Occipital lobe (tissue), 2 donors: Measurements from ENCODE around the gene SPOCK2. TPM values are rescaled to one million over a fixed set of nuclear protein-coding genes. Genes with fewer than 3 reads are reported as not detected.
"Not testable (repeated sequence)": the region's sequence is repeated elsewhere in the genome, so short reads cannot be mapped to it uniquely, and the experiment has no call there.

Experiments used
- DNase-seq: peaks from one replicate; lab custom pipeline; 2025; lab: John Stamatoyannopoulos, UW
- total RNA-seq: library from RNA; depleted of rRNA; stranded (reverse); fragments of >200 nt; gene quantifications from one replicate; pipeline ENCODE4 v1.2.3, GENCODE V29; 2014

The SPOCK2 gene
- total RNA-seq, 1 donor from 2014 or later, result 25.1 TPM

DNA sequence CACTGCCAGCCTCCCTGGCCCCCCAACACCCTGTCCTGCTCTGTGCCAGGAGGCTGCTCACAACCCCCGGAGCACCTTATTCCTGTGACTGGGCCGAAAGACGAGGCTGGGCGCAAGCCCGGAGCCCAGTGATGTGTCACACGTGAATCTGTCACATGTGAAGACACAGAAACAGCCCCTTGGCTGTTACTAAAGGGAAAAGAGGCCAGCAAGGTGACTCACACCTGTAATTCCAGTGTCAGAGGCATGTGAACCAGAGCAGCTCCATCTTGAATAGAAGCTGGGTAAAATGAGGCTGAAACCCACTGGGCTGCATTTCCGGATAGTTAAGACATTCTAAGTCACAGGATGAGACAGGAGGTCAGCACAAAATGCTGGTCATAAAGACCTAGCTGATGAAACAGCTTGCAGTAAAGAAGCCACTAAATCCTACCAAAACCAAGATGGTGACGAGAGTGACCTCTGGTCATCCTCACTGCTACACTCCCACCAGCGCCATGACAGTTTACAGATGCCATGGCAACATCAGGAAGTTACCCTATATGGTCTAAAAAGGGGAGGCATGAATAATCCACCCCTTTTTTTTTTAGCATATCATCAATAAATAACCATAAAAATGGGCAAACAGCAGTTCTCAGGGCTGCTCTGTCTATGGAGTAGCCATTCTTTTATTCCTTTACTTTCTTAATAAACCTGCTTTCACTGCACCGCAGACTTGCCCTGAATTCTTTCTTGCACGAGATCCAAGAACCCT, 55.8 kb downstream of the SPOCK2 start:
- not testable (repeated sequence) for DNase-seq

DNA sequence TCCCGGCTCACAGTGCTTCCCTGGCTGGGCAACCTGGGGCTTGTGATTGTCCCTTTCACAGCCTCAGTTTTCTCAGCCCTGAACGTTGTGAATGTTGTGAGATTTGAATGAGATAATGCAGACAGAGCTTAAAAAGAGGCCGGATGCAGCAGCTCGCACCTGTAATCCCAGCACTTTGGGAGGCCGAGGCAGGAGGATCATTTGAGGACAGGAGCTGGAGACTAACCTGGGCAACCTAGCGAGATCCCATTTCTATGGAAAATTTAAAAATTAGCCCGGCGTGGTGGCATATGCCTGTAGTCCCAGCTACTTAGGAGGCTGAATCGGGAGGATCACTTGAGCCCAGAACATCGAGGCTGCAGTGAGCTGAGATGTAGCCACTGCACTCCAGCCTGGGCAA, 56.6 kb downstream of the SPOCK2 start:
- no peak for DNase-seq

DNA sequence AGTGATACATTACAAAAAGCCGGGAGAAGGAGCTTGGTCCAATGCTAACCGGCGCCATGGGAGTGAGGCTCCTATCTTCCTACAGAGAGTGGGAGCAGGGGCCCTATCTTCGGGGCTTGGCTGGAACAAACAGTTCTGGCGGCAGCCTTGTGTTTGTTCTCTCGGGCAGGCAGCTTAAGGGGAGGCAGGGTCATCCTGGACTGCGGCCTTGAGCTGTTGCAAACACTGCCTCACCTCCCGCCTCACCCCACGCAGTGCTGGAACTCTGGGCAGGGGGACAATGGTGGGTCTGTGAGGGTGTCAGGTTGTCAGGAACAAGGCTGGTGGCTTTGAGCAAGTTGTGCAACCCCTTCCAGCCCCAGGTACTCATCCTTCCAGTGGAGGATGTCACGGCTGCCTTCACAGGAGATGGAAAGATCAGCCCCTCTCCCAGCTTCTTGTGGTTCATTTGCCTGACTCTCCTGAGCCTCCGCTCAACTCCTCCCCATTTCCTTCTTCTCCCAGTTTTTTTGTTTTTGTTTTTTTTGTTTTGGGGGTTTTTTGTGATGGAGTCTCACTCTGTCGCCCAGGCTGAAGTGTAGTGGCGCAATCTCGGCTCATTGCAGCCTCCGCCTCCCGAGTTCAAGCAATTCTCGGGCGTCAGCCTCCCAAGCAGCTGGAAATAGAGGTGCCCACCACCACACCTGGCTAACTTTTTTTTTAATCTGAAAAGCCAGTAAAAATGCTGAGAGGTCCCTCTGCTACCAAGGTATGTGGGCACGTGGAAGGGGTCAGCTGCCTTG, 57.4 kb downstream of the SPOCK2 start:
- no peak for DNase-seq

DNA sequence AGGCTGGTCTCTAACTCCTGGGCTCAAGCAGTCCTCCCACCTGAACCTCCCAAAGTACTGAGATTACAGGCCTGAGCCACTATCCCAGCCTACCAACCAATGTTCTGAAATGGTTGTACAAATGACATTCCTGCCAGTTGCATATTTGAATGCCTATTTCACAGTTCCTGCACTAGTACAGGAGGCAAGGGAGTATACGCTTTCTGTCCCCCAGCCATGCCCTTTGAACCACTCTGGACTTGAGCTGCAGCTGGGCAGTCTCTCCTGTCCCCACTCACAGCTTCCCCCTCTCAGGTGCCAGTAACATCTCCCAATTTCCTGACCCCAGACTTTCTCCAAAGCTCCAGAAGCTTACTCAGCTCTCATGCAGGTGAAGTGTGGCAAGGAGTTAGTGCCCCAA, 58.9 kb downstream of the SPOCK2 start:
- DNase-seq, result no peak

DNA sequence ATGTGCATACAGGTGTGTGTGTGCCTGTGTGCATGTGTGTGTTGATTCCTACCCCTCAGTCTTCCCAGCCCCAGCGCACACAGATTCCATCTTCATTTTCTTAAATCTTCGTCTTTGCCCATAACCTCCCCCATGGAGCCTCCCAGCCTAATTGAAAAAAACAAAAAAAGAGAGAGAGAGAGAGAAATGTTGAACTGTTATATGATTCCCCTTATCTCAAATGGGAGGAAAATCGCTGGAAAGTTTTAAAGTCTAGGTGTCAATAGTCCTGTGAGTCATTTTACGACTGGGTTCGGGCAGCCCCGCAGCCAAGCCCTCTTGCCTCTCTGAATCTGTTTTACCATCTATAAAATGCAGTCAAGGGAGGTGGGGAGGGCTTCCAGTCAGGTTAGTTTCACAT, 60.9 kb downstream of the SPOCK2 start:
- DNase-seq, result no peak

DNA sequence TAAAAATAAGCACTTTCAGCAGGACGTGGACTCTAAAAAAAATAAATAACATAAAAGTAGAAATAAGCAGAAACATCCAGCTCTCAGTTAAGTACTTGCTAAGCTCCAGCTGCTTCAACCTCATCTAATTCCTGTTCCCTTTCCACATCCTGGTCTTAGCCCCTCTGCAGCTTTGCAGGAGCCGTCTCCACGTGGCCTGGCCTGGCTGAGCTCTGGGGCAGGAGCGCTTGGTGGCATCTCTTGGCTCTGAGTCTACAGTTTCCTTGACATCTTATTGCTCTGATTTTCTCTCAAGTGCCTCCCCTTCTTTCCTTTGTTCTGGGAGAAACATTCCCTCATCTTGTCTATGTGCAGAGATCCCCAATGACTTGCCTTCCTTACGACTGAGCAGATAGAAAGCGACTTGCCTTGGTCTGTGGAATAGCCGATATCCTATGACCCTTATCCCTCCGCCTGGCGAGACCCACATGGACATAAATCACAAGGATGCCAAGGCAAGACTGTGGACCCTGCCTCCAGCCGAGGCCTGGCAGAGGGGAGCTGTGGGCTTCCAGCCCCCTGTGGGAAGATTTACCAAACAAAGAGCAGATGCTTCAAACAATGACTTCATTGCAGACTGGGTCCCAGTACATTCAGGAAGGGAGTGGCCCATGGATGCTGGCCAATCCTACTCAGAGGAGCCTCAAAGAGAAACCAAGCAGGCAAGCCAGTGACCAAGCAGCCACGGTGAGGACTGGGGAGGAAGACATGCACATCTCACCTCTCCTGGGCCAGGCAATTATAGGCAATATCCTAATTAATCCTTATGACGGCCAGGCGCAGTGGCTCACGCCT, 61.9 kb downstream of the SPOCK2 start:
- no peak for DNase-seq

DNA sequence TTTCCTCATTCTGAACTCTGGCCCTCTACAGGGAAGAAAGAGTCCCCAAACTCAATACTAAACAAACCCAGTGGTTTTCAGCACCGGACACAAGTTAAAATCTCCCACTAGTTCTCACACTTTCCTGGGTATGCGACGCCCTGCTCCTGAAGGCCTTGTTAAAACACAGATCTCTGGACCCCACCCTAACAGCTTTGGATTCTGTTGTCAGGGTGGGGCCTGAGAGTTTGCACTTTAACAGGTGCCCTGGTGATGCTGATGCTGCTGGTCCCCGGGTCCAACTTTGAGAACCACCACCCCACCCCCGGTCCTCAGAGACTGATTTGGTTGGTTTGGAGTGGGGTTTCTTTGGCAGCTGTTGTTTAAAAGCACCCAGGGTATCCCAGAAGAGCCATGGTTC, 62.5 kb downstream of the SPOCK2 start:
- DNase-seq, result no peak

DNA sequence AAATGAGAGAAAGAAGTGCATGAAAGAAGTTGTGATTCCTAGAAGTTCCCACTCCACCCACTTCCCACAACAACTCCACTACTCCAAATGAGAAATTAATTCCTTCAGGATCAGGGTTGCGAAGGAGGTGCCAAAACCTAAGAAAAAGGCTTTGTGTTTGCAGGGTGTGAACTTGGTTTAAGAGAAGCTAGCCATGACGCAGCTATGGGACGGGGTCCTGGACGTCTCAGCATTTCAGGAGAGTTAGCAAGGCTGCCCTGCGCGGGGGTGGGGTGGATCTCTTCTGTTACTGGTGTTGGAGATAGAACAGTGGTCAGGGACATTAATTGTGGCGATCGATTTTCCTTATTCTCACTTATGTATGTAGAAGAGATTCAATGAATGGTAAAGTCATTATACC, 63.0 kb downstream of the SPOCK2 start:
- no peak for DNase-seq

DNA sequence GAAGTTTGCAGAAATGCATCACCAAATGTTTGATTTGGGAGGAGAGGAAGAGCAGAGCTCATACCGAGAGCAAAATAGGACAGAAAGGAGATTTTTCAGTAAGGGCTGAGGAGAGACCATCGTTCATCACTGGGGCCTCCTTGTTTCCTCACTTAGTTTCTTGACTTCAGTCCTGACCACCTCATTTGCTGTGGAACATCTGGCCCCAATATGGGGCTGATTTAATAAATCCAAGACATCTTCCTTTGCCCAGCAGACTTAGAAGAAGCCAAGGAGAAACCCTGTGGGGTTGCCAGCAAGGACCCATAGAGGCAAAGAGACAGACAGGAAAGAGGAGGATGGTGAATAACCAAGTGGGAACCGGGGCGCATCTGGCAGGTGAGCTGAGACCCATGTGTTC, 63.8 kb downstream of the SPOCK2 start:
- no peak for DNase-seq

DNA sequence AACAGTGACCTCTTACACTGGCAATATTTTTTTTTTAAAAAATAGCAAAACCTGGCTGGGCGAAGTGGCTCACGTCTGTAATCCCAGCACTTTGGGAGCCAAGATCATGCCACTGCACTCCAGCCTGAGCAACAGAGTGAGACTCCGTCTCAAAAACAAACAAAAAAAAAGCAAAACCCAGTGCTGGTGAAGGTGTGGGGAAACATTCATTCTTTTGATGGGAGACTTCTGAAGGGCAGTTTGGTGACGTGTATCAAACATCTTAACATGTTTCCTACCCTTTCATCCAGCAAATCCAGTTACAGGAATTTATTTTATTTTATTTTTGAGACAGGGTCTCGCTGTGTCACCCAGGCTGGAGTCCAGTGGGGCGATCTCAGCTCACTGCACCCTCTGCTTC, 66.1 kb downstream of the SPOCK2 start:
- DNase-seq, result no peak

DNA sequence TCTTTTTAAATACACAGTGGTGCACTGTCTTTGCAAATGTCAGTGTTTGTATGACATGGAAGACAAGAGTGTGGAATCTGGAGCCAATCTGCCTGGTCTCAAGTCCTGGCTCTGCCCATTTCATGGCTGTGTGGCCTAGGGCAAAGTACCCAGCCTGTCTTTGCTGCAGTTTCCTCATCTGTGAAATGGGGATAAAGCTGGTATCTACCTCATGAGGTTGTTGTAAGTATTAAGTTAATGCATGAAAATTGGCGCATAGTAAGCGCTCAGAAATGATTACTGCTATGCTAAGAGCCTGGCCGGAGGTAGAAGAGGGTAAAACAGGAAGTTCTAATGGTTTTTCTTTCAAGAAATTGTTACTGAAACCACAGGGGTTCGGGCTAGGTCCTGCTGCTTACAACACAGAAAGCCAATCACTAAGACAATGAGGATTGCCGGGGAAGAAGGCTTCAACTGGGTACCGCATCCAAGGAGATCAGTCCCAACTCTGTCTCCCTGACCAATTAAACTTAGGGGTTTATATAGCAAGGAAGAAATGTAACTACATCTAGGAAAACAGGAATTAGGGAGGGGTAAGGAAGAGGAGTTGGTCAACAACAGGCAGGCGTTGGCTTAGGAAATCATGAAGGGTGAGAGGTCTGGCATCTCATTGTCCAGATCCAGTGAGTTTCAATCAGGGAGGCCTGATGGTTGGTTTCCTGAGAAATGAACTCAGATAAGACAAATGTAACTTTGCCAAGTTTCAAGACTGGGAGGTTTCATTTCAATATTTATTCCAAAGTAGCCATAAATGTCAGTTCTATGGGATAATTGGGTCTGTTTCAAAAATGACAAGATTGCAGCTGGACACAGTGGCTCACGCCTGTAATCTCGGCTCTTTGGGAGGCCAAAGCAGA, 67.2 kb downstream of the SPOCK2 start:
- DNase-seq, result no peak

DNA sequence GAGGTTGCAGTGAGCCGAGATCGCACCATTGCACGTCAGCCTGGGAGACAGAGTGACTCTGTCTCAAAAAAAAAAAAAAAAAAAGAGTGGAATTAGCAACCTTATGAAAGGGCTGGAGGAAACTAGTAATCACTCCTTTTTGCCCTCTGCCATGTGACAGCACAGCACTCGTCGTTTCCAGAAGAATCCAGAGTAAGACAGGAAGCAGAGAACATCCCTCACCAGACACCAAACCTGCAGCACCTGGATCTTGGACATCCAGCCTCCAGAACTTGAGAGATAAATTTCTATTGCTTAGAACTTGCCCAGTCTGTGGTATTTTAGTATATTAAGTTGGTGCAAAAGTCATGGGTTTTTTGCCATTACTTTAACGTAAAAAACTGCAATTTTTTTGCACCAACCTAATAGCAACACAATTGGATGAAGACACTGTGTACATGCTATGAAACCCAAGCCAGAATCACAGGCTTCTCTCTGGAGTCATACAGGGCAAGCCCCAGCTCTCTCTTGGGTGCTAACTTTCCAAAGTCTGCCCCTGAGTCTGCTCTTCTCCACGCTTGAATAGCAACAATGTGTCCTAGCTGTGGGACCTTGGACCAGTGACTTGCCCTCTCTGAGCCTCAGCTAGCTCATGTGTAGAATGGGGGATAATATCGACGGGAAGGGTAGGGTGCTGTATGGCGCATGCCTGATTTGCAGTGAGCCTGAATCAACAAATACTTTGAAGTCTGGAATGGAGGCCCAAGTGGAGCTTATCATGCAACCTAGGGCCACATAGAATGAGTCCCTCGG, 69.1 kb downstream of the SPOCK2 start:
- DNase-seq, result no peak

DNA sequence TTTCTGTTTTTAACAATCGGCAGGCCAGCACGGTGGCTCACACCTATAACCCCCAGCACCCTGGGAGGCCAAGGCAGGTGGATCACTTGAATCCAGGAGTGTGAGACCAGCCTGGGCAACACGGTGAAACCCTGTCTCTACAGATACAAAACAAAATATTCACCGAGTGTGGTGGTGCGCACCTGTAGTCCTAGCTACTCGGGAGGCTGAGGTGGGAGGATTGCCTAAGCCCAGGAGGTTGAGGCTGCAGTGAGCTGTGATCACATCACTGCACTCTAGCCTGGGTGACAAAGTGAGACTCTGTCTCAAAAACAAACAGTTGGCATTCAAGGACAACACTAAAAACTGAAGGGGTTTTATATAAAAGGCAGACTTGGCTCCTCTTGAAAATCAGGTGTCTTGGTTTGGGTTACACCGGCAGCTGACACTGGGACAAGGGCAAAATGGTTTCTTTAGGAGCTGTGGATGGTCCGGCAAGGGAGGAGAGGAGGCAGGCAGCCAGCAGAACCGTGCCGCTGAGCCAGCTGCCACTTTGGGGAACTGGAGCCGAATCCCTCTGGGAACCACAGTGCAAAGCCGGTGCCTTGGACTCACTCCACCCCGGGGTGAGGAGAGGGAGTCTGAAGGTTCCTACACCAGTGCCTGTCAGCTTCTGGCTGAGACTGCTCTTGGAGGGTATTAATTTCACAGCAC, 71.6 kb downstream of the SPOCK2 start:
- no peak for DNase-seq

DNA sequence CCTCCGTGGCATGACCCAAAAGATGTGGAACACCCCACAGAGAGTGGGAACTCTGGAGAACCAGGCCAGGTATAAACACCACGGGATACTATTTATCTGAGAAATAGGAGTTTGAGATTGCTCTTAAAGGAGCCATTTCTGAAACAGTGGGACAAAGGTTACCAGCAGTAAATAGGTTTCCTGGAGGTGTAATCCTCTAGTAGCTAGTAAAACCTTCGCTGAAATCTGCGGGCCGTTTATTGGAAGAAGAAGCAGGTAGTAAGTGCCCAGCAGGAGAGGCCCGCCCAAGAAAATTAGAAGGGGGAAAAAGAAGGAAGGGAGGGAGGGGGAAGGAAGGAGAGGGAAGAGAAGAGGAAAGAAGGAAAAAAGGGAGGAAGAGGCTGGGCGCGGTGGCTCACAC, 72.5 kb downstream of the SPOCK2 start:
- no peak for DNase-seq

DNA sequence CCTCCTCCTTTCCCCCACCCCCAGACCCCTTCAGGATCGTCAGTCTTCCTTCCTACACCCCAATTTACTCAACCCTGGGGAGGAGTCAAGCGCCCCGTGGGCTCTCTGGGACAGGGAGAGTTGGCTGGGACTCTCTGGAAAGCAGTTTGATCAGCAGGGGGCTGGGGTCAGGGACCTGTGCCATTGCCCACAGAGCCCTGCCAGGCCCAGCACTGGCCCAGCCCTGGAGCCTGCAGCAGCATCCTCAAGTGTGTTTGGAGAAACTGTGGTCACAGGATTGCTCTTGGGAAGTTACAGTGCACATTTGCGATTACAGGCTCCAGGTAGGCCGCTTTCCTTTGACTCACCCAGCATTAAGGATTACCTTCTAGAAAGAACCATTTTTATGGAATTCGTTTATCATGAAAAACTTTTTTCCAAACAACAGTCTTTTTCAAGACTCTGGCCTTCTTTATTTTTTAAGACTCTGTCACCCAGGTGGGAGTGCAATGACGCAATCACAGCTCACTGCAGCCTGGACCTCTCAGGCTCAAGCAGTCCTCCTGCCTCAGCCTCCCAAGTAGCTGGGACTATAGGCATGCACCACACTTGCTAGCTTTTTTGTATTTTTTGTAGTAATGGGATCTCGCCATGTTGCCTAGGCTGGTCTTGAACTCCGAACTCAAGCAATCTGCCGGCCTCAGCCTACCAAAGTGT, 73.4 kb downstream of the SPOCK2 start:
- DNase-seq, result no peak

DNA sequence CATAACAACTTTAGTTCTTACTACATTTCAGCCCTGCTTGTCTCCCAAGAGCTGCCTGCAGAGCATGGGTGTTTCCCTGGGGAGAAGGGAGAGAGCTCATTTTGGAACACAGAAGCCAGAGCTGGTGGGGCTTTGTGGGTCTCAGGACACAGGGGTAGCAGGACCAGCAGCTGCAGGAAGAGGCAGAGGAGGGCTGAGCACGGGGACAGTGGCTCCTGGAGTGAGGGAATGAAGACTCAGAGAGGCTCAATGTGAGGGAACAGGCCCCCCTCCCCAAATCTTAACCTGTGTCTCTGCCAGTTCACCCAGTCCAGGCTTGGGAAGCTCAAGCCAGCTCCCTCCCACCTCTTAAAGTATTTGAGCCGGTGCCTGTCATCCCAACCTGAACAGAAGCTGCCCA, 74.2 kb downstream of the SPOCK2 start:
- no peak for DNase-seq

DNA sequence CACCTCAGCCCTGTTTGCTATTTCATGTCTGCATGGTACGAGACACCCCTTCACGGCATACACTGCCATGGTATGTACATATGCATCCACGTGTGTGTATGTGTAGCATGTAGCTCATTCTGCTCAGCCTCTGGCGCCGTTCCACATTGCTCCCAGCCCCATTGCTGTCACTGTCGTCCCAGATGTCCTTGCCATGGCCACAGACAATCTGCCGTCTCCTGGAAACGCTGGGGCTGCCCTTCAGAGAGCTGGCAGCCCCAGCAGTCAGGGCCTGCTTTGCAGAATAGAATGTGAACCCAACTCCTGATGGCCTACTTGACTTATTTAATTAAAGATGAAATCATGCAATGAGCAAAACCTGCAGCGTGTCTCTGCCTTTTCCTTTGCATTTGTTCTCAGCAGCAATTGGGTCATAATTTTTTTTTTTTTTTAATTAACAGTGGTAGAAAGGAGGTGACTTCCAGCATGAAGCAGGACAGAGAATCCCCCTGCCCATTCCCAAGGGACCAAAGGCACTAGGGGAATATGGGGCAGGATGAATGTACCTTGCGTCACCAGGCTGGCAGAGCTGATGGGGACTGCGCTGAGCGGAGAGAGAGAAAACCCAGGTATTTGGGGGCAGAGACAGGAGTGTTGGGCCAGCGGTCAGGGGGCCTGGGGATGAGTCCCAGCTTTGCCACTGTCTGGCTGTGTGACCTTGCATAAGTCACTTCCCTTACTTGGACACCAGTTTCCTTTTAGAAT, 75.0 kb downstream of the SPOCK2 start:
- no peak for DNase-seq

DNA sequence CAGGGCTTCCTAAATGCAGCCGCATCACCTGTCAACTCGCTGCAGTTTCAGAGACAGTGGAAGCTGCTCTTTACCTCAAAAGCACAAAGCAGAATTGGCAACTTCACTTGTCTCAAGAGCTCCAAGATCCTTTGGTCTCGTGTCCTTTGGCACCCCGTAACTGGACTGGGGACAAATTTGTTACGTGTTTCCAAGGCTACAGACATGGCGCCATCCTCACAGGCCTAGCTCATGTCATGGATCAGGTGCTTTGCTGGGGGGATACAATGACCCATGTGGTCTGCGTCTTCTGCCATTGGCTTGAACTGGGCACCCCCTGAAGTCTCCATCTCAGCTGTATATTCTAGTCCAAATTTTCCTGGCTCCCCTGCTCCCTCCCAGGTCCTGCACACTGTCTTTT, 75.6 kb downstream of the SPOCK2 start:
- no peak for DNase-seq
